Thymus (tissue), 14 donors: ENCODE data around the gene ATP6V1F. TPM values are rescaled to one million over a fixed set of nuclear protein-coding genes. Genes with fewer than 3 reads are reported as not detected.

Experiments used
- DNase-seq, 9 donors: peaks; one replicate each; pipeline ENCODE4 v3.0.0-alpha.2; 2013; ENCODE audit warnings: low spot score in 9 of 9, low read depth in 6 of 9, missing footprints in 1 of 9
- H3K27ac ChIP-seq, 2 donors: one replicate each; pipeline ENCODE4 v1.5.1; 2013; ENCODE audit warnings: control low read depth in 1 of 2, low read depth in 1 of 2, low read length in 1 of 2, mild to moderate bottlenecking in 1 of 2, moderate library complexity in 1 of 2
- H3K27me3 ChIP-seq, 2 donors: one replicate each; pipeline ENCODE4 v1.5.1; 2013; ENCODE audit warnings: low read length in 1 of 2; ENCODE audit not compliant: control insufficient read depth in 2 of 2, insufficient read depth in 1 of 2
- H3K36me3 ChIP-seq, 2 donors: one replicate each; pipeline ENCODE4 v1.5.1; 2013; ENCODE audit warnings: low read length in 1 of 2, mild to moderate bottlenecking in 1 of 2, moderate library complexity in 1 of 2; ENCODE audit not compliant: control insufficient read depth in 2 of 2, insufficient read depth in 2 of 2
- H3K4me1 ChIP-seq, 2 donors: one replicate each; pipeline ENCODE4 v1.5.1; 2013; ENCODE audit warnings: low read length in 2 of 2; ENCODE audit not compliant: control insufficient read depth in 2 of 2, insufficient read depth in 2 of 2
- H3K4me3 ChIP-seq, 2 donors: one replicate each; pipeline ENCODE4 v1.5.1; 2013; ENCODE audit warnings: low read length in 2 of 2, control low read depth in 1 of 2, mild to moderate bottlenecking in 1 of 2
- H3K9me3 ChIP-seq, 2 donors: one replicate each; pipeline ENCODE4 v1.5.1; 2013; ENCODE audit warnings: low read length in 1 of 2, mild to moderate bottlenecking in 1 of 2; ENCODE audit not compliant: control insufficient read depth in 2 of 2, insufficient read depth in 1 of 2
- WGBS: extraction: QIAGEN DNeasy Blood & Tissue Kit; methylation state at CpG from one replicate; pipeline ENCODE4 v1.1.7; 2013; 5-methylcytosine and 5-hydroxymethylcytosine counted together
- long read RNA-seq, 10 donors: transcript quantifications; one replicate each; lab custom pipeline, GENCODE V29; 2026
- polyA plus RNA-seq: library from polyadenylated mRNA; stranded (reverse); fragments of 200-250 nt; gene quantifications from one replicate; pipeline ENCODE4 v1.2.3, GENCODE V29; 2013
- total RNA-seq: library from RNA; stranded (reverse); fragments of 120-200 nt; gene quantifications from one replicate; pipeline ENCODE4 v1.2.4, GENCODE V29; 2013
- donor health status: healthy.

ATP6V1F gene
- 107 TPM for total RNA-seq
- 192 TPM for polyA plus RNA-seq
- long read RNA-seq, donor 1, transcript ATP6V1F-201 (2 exons, 704 nt): major isoform, 22 of 22 reads
- long read RNA-seq, donor 1, partial matches to known transcripts: 0 of 22 reads
- long read RNA-seq, donor 1, other reads (novel, unspliced or antisense): 0 of 22 reads
- long read RNA-seq, donor 2: 0 reads
- long read RNA-seq, donor 3, transcript ATP6V1F-201 (2 exons, 704 nt): major isoform, 355 of 372 reads
- long read RNA-seq, donor 3, partial matches to known transcripts: 6 of 372 reads
- long read RNA-seq, donor 3, other reads (novel, unspliced or antisense): 9 of 372 reads
- long read RNA-seq, donor 4, transcript ATP6V1F-201 (2 exons, 704 nt): major isoform, 88 of 88 reads
- long read RNA-seq, donor 4, partial matches to known transcripts: 0 of 88 reads
- long read RNA-seq, donor 4, other reads (novel, unspliced or antisense): 0 of 88 reads
- long read RNA-seq, donor 5, transcript ATP6V1F-201 (2 exons, 704 nt): major isoform, 380 of 387 reads
- long read RNA-seq, donor 5, partial matches to known transcripts: 0 of 387 reads
- long read RNA-seq, donor 5, other reads (novel, unspliced or antisense): 6 of 387 reads
- long read RNA-seq, donor 6, transcript ATP6V1F-201 (2 exons, 704 nt): major isoform, 170 of 171 reads
- long read RNA-seq, donor 6, partial matches to known transcripts: 0 of 171 reads
- long read RNA-seq, donor 6, other reads (novel, unspliced or antisense): 0 of 171 reads
- long read RNA-seq, donor 7, transcript ATP6V1F-201 (2 exons, 704 nt): major isoform, 155 of 157 reads
- long read RNA-seq, donor 7, partial matches to known transcripts: 0 of 157 reads
- long read RNA-seq, donor 7, other reads (novel, unspliced or antisense): 0 of 157 reads
- long read RNA-seq, donor 8, transcript ATP6V1F-201 (2 exons, 704 nt): major isoform, 71 of 71 reads
- long read RNA-seq, donor 8, partial matches to known transcripts: 0 of 71 reads
- long read RNA-seq, donor 8, other reads (novel, unspliced or antisense): 0 of 71 reads
- long read RNA-seq, donor 9, transcript ATP6V1F-201 (2 exons, 704 nt): major isoform, 105 of 106 reads
- long read RNA-seq, donor 9, partial matches to known transcripts: 0 of 106 reads
- long read RNA-seq, donor 9, other reads (novel, unspliced or antisense): 0 of 106 reads
- long read RNA-seq, donor 10, transcript ATP6V1F-201 (2 exons, 704 nt): major isoform, 124 of 124 reads
- long read RNA-seq, donor 10, partial matches to known transcripts: 0 of 124 reads
- long read RNA-seq, donor 10, other reads (novel, unspliced or antisense): 0 of 124 reads

GRCh38 chr7:128862571-128863432 is at the start of gene ATP6V1F:
ATP6V1F (plus strand) TSS chr7:128862856; CDS start chr7:128862905, 49 bp downstream.
- Histone ChIP-seq H3K27ac (peak within 1 kb of the TSS; percentile 63 to 78), H3K27me3 (peaks cover 0 to under 1% of the 10 kb centered on the region in 2 donors), H3K9me3 (peaks cover 0 to 3% of the 10 kb centered on the region in 2 donors), H3K36me3 (peaks cover 14 to 18% of the 10 kb centered on the region in 2 donors), H3K4me3 (peak within 1 kb of the TSS; percentile 61 to 80), H3K4me1 (peaks cover 9 to 28% of the 10 kb centered on the region in 2 donors)
- under 1% methylated on average over 65 of the region's 65 CpGs for WGBS
- peak; percentile 93 to 99 (median 98) for DNase-seq

GRCh38 chr7:128814499-128814898 is 48.2 kb upstream of the ATP6V1F start:
- H3K9me3 ChIP-seq: no peaks in the 10 kb centered on the region
- H3K4me1 ChIP-seq: no peaks in the 10 kb centered on the region
- H3K27me3 ChIP-seq: no peaks in the 10 kb centered on the region
- no peak overlapping the region for H3K4me3 ChIP-seq
- WGBS: 96% methylated on average over 6 of the region's 6 CpGs
- no peak for DNase-seq
- H3K36me3 ChIP-seq: no peaks in the 10 kb centered on the region
- no peak overlapping the region for H3K27ac ChIP-seq

GRCh38 chr7:128815289-128815942 is 47.2 kb upstream of the ATP6V1F start:
- no peaks in the 10 kb centered on the region for H3K27me3 ChIP-seq
- H3K27ac ChIP-seq: no peak overlapping the region
- no peaks in the 10 kb centered on the region for H3K36me3 ChIP-seq
- H3K4me3 ChIP-seq: no peak overlapping the region
- 96% methylated on average over 7 of the region's 7 CpGs for WGBS
- DNase-seq: no peak
- no peaks in the 10 kb centered on the region for H3K4me1 ChIP-seq
- no peaks in the 10 kb centered on the region for H3K9me3 ChIP-seq

- no peak for DNase-seq
- peaks cover 0 to 2% of the 10 kb centered on the region in 2 donors for H3K27me3 ChIP-seq
- no peaks in the 10 kb centered on the region for H3K4me1 ChIP-seq
- H3K4me3 ChIP-seq: no peak overlapping the region
- WGBS: 93% methylated on average over 3 of the region's 3 CpGs
- H3K9me3 ChIP-seq: no peaks in the 10 kb centered on the region
- no peak overlapping the region for H3K27ac ChIP-seq
- no peaks in the 10 kb centered on the region for H3K36me3 ChIP-seq
These were observed 44.0 kb upstream of the ATP6V1F start for GRCh38 chr7:128818694-128819093.

- DNase-seq: no peak
- Histone ChIP-seq H3K36me3 (no peaks in the 10 kb centered on the region), H3K4me3 (no peak overlapping the region), H3K27me3 (peaks cover 0 to 4% of the 10 kb centered on the region in 2 donors), H3K4me1 (no peaks in the 10 kb centered on the region), H3K9me3 (no peaks in the 10 kb centered on the region), H3K27ac (no peak overlapping the region)
- over 99% methylated on average over 4 of the region's 4 CpGs for WGBS
These were observed 40.9 kb upstream of the ATP6V1F start for GRCh38 chr7:128821724-128822123.

GRCh38 chr7:128826512-128826911 is 36.1 kb upstream of the ATP6V1F start:
- H3K27ac ChIP-seq: no peak overlapping the region
- WGBS: 95% methylated on average over 4 of the region's 4 CpGs
- H3K4me1 ChIP-seq: peaks cover 1 to 18% of the 10 kb centered on the region in 2 donors
- no peak overlapping the region for H3K4me3 ChIP-seq
- peaks cover 0 to 3% of the 10 kb centered on the region in 2 donors for H3K9me3 ChIP-seq
- no peak for DNase-seq
- peaks cover 23 to 45% of the 10 kb centered on the region in 2 donors for H3K27me3 ChIP-seq
- H3K36me3 ChIP-seq: no peaks in the 10 kb centered on the region

- no peak overlapping the region for H3K27ac ChIP-seq
These were observed 35.8 kb upstream of the ATP6V1F start for GRCh38 chr7:128826916-128827247.

More at GRCh38 chr7:128826916-128827247, 35.8 kb upstream of the ATP6V1F start:
- no peak for DNase-seq
- Histone ChIP-seq H3K36me3 (no peaks in the 10 kb centered on the region), H3K27me3 (peaks cover 24 to 49% of the 10 kb centered on the region in 2 donors), H3K9me3 (peaks cover 0 to 5% of the 10 kb centered on the region in 2 donors), H3K4me3 (no peak overlapping the region), H3K4me1 (peaks cover 2 to 22% of the 10 kb centered on the region in 2 donors)
- WGBS: 86% methylated on average over 1 of the region's 1 CpG
